ENCODE data around the gene BNIP3.
"Not testable (repeated sequence)": the region's sequence is repeated elsewhere in the genome, so short reads cannot be mapped to it uniquely, and the experiment has no call there.

Gene BNIP3

GRCh38 chr10:131920151-131920550 is 61.6 kb downstream of the BNIP3 start:
- no peak overlapping the region for H3K9ac ChIP-seq
- H3K27me3 ChIP-seq (ENCODE audit: insufficient read depth, low read depth): no peaks in the 10 kb centered on the region
- H3K4me1 ChIP-seq (ENCODE audit: low read depth, poor library complexity, severe bottlenecking): no peaks in the 10 kb centered on the region
- H3K27ac ChIP-seq: no peak overlapping the region
- H3K79me2 ChIP-seq (ENCODE audit: insufficient read depth, low read depth): peaks cover 57% of the 10 kb centered on the region
- H4K20me1 ChIP-seq (ENCODE audit: insufficient read depth): no peaks in the 10 kb centered on the region
- no peak overlapping the region for H3K4me2 ChIP-seq
- H3K4me3 ChIP-seq (IDR thresholded peaks at IDR 0.05; ENCODE audit: insufficient read depth, low read depth, low read length): no peak overlapping the region
- H3K36me3 ChIP-seq (ENCODE audit: insufficient read depth): no peaks in the 10 kb centered on the region
- no peak overlapping the region for H2AFZ ChIP-seq (ENCODE audit: low read depth)
- TF ChIP-seq, protein P1, sequence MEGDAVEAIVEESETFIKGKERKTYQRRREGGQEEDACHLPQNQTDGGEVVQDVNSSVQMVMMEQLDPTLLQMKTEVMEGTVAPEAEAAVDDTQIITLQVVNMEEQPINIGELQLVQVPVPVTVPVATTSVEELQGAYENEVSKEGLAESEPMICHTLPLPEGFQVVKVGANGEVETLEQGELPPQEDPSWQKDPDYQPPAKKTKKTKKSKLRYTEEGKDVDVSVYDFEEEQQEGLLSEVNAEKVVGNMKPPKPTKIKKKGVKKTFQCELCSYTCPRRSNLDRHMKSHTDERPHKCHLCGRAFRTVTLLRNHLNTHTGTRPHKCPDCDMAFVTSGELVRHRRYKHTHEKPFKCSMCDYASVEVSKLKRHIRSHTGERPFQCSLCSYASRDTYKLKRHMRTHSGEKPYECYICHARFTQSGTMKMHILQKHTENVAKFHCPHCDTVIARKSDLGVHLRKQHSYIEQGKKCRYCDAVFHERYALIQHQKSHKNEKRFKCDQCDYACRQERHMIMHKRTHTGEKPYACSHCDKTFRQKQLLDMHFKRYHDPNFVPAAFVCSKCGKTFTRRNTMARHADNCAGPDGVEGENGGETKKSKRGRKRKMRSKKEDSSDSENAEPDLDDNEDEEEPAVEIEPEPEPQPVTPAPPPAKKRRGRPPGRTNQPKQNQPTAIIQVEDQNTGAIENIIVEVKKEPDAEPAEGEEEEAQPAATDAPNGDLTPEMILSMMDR (conservative IDR thresholded peaks at IDR 0.05; ENCODE audit: low read depth, low read length): no peak

DNA sequence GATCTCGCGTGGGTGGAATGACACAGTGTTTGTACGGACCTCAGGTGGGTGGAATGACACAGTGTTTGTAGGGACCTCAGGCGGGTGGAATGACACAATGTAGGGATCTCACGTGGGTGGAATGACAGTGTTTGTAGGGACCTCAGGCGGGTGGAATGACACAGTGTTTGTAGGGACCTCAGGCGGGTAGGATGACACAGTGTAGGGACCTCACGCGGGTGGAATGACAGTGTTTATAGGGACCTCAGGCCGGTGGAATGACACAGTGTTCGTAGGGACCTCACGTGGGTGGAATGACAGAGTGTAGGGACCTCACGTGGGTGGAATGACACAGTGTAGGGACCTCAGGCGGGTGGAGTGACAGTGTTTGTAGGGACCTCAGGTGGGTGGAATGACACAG is 62.3 kb downstream of the BNIP3 start:
- not testable (repeated sequence) for H3K27ac ChIP-seq; H3K4me2 ChIP-seq; H4K20me1 ChIP-seq (ENCODE audit: insufficient read depth); H3K27me3 ChIP-seq (ENCODE audit: insufficient read depth, low read depth); H3K9ac ChIP-seq; H3K4me1 ChIP-seq (ENCODE audit: low read depth, poor library complexity, severe bottlenecking); H3K4me3 ChIP-seq (IDR thresholded peaks at IDR 0.05; ENCODE audit: insufficient read depth, low read depth, low read length); H2AFZ ChIP-seq (ENCODE audit: low read depth); H3K36me3 ChIP-seq (ENCODE audit: insufficient read depth)
- H3K79me2 ChIP-seq (ENCODE audit: insufficient read depth, low read depth): peaks cover 57% of the 10 kb centered on the region

Data from KMS-11 (cell line).